Heart left ventricle (tissue), 16 donors: ENCODE data around the gene MTFP1. TPM values are rescaled to one million over a fixed set of nuclear protein-coding genes. Genes with fewer than 3 reads are reported as not detected.
A peak's percentile ranks its signal among the peaks of the same experiment; 100 is the strongest.

Experiments
- ATAC-seq, 4 donors: fragments of 200-7000 bp; cut with Tn5 transposase; one replicate each; pipeline ENCODE4 v1.9.1; 2020 to 2022; ENCODE audit warnings: moderate library complexity in 4 of 4, mild to moderate bottlenecking in 3 of 4, moderate number of reproducible peaks in 1 of 4
- DNase-seq, 5 donors: peaks; one replicate each; pipeline ENCODE4 v3.0.0-alpha.2; 2020
- H3K27ac ChIP-seq, 12 donors: fragments of 200-600 bp; sonication (generic) in 4 of 12; one replicate each; pipeline versions ENCODE4 v1.5.0 to v1.8.0; 2016 to 2022; ENCODE audit warnings: mild to moderate bottlenecking in 2 of 12
- H3K27me3 ChIP-seq, 9 donors: fragments of 200-600 bp; sonication (generic) in 2 of 9; one replicate each; pipeline versions ENCODE4 v1.5.1 to v1.8.0; 2016 to 2022; ENCODE audit warnings: mild to moderate bottlenecking in 3 of 9
- H3K36me3 ChIP-seq, 9 donors: fragments of 200-600 bp; sonication (generic) in 2 of 9; one replicate each; pipeline versions ENCODE4 v1.5.0 to v1.8.0; 2018 to 2022; ENCODE audit warnings: mild to moderate bottlenecking in 2 of 9
- H3K4me1 ChIP-seq, 12 donors: fragments of 200-600 bp; sonication (generic) in 4 of 12; one replicate each; pipeline versions ENCODE4 v1.5.0 to v1.8.0; 2016 to 2022; ENCODE audit warnings: mild to moderate bottlenecking in 3 of 12
- H3K4me3 ChIP-seq, 12 donors: fragments of 200-600 bp; sonication (generic) in 4 of 12; one replicate each; pipeline versions ENCODE4 v1.5.0 to v1.8.0; 2017 to 2022; ENCODE audit warnings: mild to moderate bottlenecking in 9 of 12, moderate library complexity in 4 of 12
- H3K9me3 ChIP-seq, 12 donors: fragments of 200-600 bp; sonication (generic) in 4 of 12; one replicate each; pipeline versions ENCODE4 v1.5.0 to v1.8.0; 2016 to 2022; ENCODE audit warnings: mild to moderate bottlenecking in 1 of 12
- POLR2A ChIP-seq, 2 donors: fragments of 450-650 bp; IDR thresholded peaks; one replicate each; pipeline ENCODE4 v1.6.1; 2017; ENCODE audit warnings: antibody characterized with exemption in 2 of 2, mild to moderate bottlenecking in 2 of 2, moderate library complexity in 2 of 2
- WGBS, 4 donors: extraction: QIAGEN DNeasy Blood & Tissue Kit in 2 of 4; methylation state at CpG; one replicate each; pipeline versions ENCODE4 v1.1.5 to v1.1.7; 2013 to 2018; 5-methylcytosine and 5-hydroxymethylcytosine counted together
- intact Hi-C, 10 donors: fragments of 100-400 bp; cut with DNase I; formaldehyde crosslinking; loops; one replicate each; pipeline versions ENCODE4 v1.11.1 to v1.14.2; 2022
- polyA plus RNA-seq, 2 donors: library from polyadenylated mRNA; stranded (reverse); fragments of 200-250 nt; gene quantifications; one replicate each; pipeline ENCODE4 v1.2.3, GENCODE V29; 2013
- total RNA-seq, 9 donors: library from RNA; depleted of rRNA in 2 of 9; stranded (reverse); fragments of >200 nt in 2 of 9; fragmentation: NEBNext Ultra II Directional in 3 of 9; extraction: Animal tissue kit (Norgen Biotek cat#: 25700) in 3 of 9; gene quantifications; one replicate each; pipeline versions ENCODE4 v1.1.0 to v1.2.4, GENCODE V29; 2016 to 2023
- TF ChIP-seq, protein P1 (sequence below), 12 donors: fragments of 200-600 bp; sonication (generic) in 4 of 12; IDR thresholded peaks; one replicate each; pipeline versions ENCODE4 v1.5.0 to v1.8.0; 2018 to 2022; ENCODE audit warnings: antibody characterized with exemption in 12 of 12, mild to moderate bottlenecking in 5 of 12
- donor health status: ischemic (EF 13 %, LVEDD 7.1; RV severe dilation, severe dysfunction).
- donor health status: healthy with polysubstance abuse.
- donor health status: DM: no; HTN: yes; CAD: no.
- donor health status: DM: no; HTN: no; CAD: no.
- donor health status: ischemic (EF 25% LVEDD 6.9; RV normal size, moderate dysfunction).
- donor health status: ischemic (EF 25% LVEDD 5.7; RV mildly dilated, moderate dysfunction).
- donor health status: healthy.
- donor health status: DM: yes; HTN: yes; CAD: no.
- donor health status: ischemic (EF 35%, LVEDD 5.7; RV mildly dilated, moderate dysfunction).
- donor health status: nonischemic (EF 11% LVEDD 7.7; RV severe dilation, severe dysfunction).
- donor health status: DM: yes; HTN: yes; CAD: no.
- donor health status: PGD.
- donor health status: ischemic (EF 29% LVEDD 5.4; RV normal size, mild dysfunction).
- donor health status: nonischemic (EF 23%, LVEDD 6.1; RV moderate dilation, normal function).

Gene MTFP1
- total and polyA plus RNA-seq, 11 donors = 5.0 to 139 (median 17.1) TPM

- 1 to 5% (median 3%) methylated on average over 40 to 95 of the region's 95 CpGs for WGBS, 4 donors
- no peak for TF ChIP-seq POLR2A (IDR thresholded peaks at IDR 0.05)
- TF ChIP-seq, protein P1, sequence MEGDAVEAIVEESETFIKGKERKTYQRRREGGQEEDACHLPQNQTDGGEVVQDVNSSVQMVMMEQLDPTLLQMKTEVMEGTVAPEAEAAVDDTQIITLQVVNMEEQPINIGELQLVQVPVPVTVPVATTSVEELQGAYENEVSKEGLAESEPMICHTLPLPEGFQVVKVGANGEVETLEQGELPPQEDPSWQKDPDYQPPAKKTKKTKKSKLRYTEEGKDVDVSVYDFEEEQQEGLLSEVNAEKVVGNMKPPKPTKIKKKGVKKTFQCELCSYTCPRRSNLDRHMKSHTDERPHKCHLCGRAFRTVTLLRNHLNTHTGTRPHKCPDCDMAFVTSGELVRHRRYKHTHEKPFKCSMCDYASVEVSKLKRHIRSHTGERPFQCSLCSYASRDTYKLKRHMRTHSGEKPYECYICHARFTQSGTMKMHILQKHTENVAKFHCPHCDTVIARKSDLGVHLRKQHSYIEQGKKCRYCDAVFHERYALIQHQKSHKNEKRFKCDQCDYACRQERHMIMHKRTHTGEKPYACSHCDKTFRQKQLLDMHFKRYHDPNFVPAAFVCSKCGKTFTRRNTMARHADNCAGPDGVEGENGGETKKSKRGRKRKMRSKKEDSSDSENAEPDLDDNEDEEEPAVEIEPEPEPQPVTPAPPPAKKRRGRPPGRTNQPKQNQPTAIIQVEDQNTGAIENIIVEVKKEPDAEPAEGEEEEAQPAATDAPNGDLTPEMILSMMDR (IDR thresholded peaks at IDR 0.05) = peak; percentile 81 to 99 (median 94)
- intact Hi-C loops = loop anchor here (1.0 to 5.0 kb wide), 12 partner anchors 30 to 280 kb away; partner anchors contain the start of genes CASTOR1 (in 3 of the 10), TBC1D10A (in 2 of the 10), CCDC157 (in 1 of the 10) and SF3A1 (in 1 of the 10)
- H3K36me3 ChIP-seq = peaks cover 0 to 16% (median 0%) of the 10 kb centered on the region in 9 donors
- H3K4me1 ChIP-seq = peaks cover 0 to 24% (median 9%) of the 10 kb centered on the region in 12 donors
- DNase-seq = peak; percentile 78 to 92 (median 85)
- peak; percentile 68 to 94 (median 92) for ATAC-seq
- peak within 1 kb of the TSS; percentile 11 to 88 (median 62) for H3K4me3 ChIP-seq
- H3K27ac ChIP-seq = peak within 1 kb of the TSS in 10 of 12 donors; percentile 53 to 85 (median 67)
- H3K9me3 ChIP-seq = no peaks in the 10 kb centered on the region
- no peaks in the 10 kb centered on the region for H3K27me3 ChIP-seq
These were observed 38.4 kb upstream of the MTFP1 start, which contains the start of gene RNF215 for GRCh38 chr22:30386960-30387827. TSS of gene RNF215 (minus strand) at chr22:30387411. CDS start at chr22:30387313, 98 bp downstream.

DNA sequence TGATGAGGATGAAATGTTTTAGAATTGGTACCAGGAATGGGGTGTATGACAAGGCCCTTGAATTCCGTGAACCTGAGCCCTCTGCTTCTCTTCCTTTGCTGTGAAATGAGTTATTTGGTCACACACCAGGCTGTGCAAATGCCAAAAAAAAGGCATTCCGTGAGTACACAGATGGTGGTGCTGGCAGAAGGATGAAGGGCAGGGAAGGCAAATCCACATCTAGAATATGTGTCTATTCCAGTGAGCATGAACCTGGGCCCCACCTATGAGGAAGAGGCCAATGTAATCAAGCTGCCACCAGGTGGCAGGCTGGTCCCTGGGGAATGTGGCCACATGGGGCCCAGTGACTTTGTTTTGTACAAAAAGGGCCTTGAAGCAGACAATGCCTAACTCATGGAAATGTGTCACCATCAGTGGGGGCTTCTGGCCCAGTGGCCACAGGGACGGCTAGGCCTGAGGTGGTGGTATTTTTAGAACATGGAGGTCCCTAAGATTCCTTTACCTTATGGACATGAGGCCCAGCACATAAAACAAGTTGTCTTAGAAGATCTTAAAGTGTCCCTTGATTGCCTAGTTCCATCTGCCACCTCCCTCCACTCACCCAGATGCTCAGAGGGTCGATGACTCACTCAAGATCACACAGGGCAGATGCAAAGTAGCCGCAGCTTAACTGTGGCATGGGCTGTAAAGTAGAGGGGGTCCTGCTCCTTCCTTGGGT, 34.4 kb upstream of the MTFP1 start:
- WGBS, 4 donors = 70 to 91% (median 72%) methylated on average over 4 to 5 of the region's 5 CpGs
- H3K4me1 ChIP-seq = peaks cover 0 to 12% (median 7%) of the 10 kb centered on the region in 12 donors
- ATAC-seq = peak in 2 of 4 donors; percentile 40 to 45

GRCh38 chr22:30392661-30393321, 32.8 kb upstream of the MTFP1 start:
- ATAC-seq (no peak), DNase-seq (no peak)
- peaks cover 0 to 15% (median 9%) of the 10 kb centered on the region in 12 donors for H3K4me1 ChIP-seq
- no peak overlapping the region for H3K27ac ChIP-seq
- H3K9me3 ChIP-seq = no peaks in the 10 kb centered on the region
- no peak overlapping the region for H3K4me3 ChIP-seq
- TF ChIP-seq POLR2A (IDR thresholded peaks at IDR 0.05) = no peak
- TF ChIP-seq, protein P1 (IDR thresholded peaks at IDR 0.05) = no peak
- peaks cover 4 to 38% (median 22%) of the 10 kb centered on the region in 9 donors for H3K27me3 ChIP-seq
- intact Hi-C loops = loop anchor here in 4 of 10 donors (5.0 to 10.0 kb wide), 5 partner anchors 90 to 365 kb away; no protein-coding TSS in a partner anchor
- WGBS, 4 donors = 66 to 74% (median 70%) methylated on average over 9 of the region's 9 CpGs
- H3K36me3 ChIP-seq = no peaks in the 10 kb centered on the region

More for the DNA sequence above, 34.4 kb upstream of the MTFP1 start:
- H3K27me3 ChIP-seq = peaks cover 0 to 22% (median 7%) of the 10 kb centered on the region in 9 donors
- no peaks in the 10 kb centered on the region for H3K9me3 ChIP-seq
- intact Hi-C loops = loop anchor here in 9 of 10 donors (1.0 to 10.0 kb wide), 8 partner anchors 91 to 366 kb away; no protein-coding TSS in a partner anchor
- peak; percentile 34 to 75 (median 54) for DNase-seq
- no peak overlapping the region for H3K27ac ChIP-seq
- no peak overlapping the region for H3K4me3 ChIP-seq
- H3K36me3 ChIP-seq = no peaks in the 10 kb centered on the region
- TF ChIP-seq, protein P1 (IDR thresholded peaks at IDR 0.05) = peak; percentile 42 to 76 (median 61)
- no peak for TF ChIP-seq POLR2A (IDR thresholded peaks at IDR 0.05)
